Measurements from ENCODE around the gene FOXS1. TPM values are rescaled to one million over a fixed set of nuclear protein-coding genes. Genes with fewer than 3 reads are reported as not detected.

Gene FOXS1
- polyA plus RNA-seq, 1 of the 3 experiments (the other 2 are of a cell fraction): 0.99 TPM

DNA sequence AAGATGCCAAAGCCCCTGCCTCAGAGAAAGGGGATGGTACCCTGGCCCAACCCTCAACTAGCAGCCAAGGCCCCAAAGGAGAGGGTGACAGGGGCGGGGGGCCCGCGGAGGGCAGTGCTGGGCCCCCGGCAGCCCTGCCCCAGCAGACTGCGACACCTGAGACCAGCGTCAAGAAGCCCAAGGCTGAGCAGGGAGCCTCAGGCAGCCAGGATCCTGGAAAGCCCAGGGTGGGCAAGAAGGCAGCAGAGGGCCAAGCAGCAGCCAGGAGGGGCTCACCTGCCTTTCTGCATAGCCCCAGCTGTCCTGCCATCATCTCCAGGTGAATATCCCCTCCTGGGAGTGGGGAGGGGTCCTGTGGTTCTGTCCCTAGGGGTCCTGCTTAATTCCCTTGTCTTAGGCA is 25.2 kb downstream of the FOXS1 start:
- no peak overlapping the region for H3K4me3 ChIP-seq (ENCODE audit: low read depth in 2 of 2, low read length in 1 of 2)
- no peak for DNase-seq
- H3K27ac ChIP-seq (ENCODE audit: low read depth in 2 of 2, low read length in 1 of 2): no peak overlapping the region
- no peaks in the 10 kb centered on the region for H3K9me3 ChIP-seq
- no peaks in the 10 kb centered on the region for H3K79me2 ChIP-seq (ENCODE audit: insufficient read depth)
- H4K20me1 ChIP-seq (ENCODE audit: insufficient read depth): no peaks in the 10 kb centered on the region
- H3K9ac ChIP-seq: no peak overlapping the region
- ChIA-PET POLR2A (no interaction called here), CTCF (interaction anchor here (1.1 to 3.4 kb wide), 3 partner anchors 14 to 211 kb away, joined by 3 to 20 read pairs (median 6); no protein-coding TSS in a partner anchor)
- no CpG with 5 or more reads among the region's 6 CpGs for WGBS (ENCODE audit: low lambda C conversion rate)
- no peaks in the 10 kb centered on the region for H3K36me3 ChIP-seq (replicated peaks in 1 of 2; ENCODE audit: control insufficient read depth in 1 of 2, insufficient read depth in 2 of 2, low read length in 1 of 2)
- H3K9me2 ChIP-seq: no peaks in the 10 kb centered on the region
- TF ChIP-seq RAD21 (IDR thresholded peaks at IDR 0.05; ENCODE audit: low read length) (no peak), FOXJ3 (CRISPR knock-in tag; IDR thresholded peaks at IDR 0.05) (no peak), NRF1 (IDR thresholded peaks at IDR 0.05; ENCODE audit: low read depth, low read length) (no peak), MEF2A (IDR thresholded peaks at IDR 0.05; ENCODE audit: borderline replicate concordance, low read depth) (no peak), GATA2 (CRISPR knock-in tag; IDR thresholded peaks at IDR 0.05) (no peak), TAF1 (IDR thresholded peaks at IDR 0.05; ENCODE audit: borderline replicate concordance, low read depth, low read length) (no peak), MXI1 (IDR thresholded peaks at IDR 0.05; ENCODE audit: low read depth, low read length) (no peak), CHD2 (IDR thresholded peaks at IDR 0.05; ENCODE audit: low read length, partially characterized antibody) (no peak), SMC3 (IDR thresholded peaks at IDR 0.05; ENCODE audit: low read depth, low read length) (no peak), POLR2AphosphoS5 (IDR thresholded peaks at IDR 0.05; ENCODE audit: low read depth, low read length) (no peak), GABPA (IDR thresholded peaks at IDR 0.05; ENCODE audit: low read depth) (no peak)
- TF ChIP-seq, protein P1, sequence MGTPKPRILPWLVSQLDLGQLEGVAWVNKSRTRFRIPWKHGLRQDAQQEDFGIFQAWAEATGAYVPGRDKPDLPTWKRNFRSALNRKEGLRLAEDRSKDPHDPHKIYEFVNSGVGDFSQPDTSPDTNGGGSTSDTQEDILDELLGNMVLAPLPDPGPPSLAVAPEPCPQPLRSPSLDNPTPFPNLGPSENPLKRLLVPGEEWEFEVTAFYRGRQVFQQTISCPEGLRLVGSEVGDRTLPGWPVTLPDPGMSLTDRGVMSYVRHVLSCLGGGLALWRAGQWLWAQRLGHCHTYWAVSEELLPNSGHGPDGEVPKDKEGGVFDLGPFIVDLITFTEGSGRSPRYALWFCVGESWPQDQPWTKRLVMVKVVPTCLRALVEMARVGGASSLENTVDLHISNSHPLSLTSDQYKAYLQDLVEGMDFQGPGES (IDR thresholded peaks at IDR 0.05; ENCODE audit: low read depth, low read length): no peak
- peaks cover 0 to 16% of the 10 kb centered on the region in 2 experiments; a peak in 2 of 4 replicates for H3K4me1 ChIP-seq (ENCODE audit: control insufficient read depth in 1 of 2, insufficient read depth in 2 of 2, low read depth in 1 of 2, low read length in 1 of 2)
- H3K27me3 ChIP-seq (ENCODE audit: insufficient read depth): no peaks in the 10 kb centered on the region
- no peak overlapping the region for H3K4me2 ChIP-seq
- peaks cover 11% of the 10 kb centered on the region for H3F3A ChIP-seq (replicated peaks; ENCODE audit: insufficient read depth)
- no peak overlapping the region for H2AFZ ChIP-seq (ENCODE audit: low read depth)

DNA sequence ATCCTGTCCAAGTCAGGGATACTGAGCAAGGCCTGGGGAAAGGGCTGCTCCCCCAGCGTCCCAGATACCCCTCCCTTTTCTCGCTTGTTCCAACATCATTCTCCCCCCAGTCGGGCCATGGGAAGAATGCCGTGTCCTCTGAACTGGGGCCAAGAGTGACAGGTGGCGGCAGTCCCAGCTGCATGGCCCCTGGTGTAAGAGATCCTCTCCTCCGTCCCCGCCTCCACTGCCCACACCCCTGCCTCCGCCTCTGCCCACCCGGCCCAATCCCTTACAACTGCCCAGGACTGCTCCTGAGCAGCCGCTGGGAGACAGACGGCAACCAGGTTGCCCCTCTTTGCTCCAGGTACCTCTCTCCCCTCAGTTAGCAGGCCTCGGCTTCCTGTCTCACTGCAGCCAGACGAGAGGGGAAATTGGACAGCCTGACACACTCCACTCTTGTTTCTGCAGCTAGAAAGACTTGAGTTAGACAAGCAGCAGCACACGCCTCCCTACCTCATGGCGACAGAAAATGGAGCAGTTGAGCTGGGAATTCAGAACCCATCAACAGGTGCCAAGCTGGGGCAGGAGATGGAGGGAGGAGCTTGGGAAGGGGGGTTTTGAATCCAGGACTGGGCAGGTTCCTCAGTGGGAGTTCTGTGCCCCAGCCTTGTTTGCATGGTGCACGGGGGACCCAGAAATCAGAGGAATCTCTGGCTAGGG is 26.2 kb downstream of the FOXS1 start, which contains the start of gene MYLK2:
Gene MYLK2 (plus strand): TSS at position 274 of the 702 bp plus-strand sequence. CDS start 225 bp downstream, at position 499.
- Histone ChIP-seq H3K9me3 (no peaks in the 10 kb centered on the region), H3K27ac (ENCODE audit: low read depth in 2 of 2, low read length in 1 of 2) (no peak within 1 kb of the TSS), H3K27me3 (ENCODE audit: insufficient read depth) (no peaks in the 10 kb centered on the region), H3K36me3 (replicated peaks in 1 of 2; ENCODE audit: control insufficient read depth in 1 of 2, insufficient read depth in 2 of 2, low read length in 1 of 2) (no peaks in the 10 kb centered on the region), H3K9ac (no peak within 1 kb of the TSS), H3K4me3 (ENCODE audit: low read depth in 2 of 2, low read length in 1 of 2) (no peak within 1 kb of the TSS), H3F3A (replicated peaks; ENCODE audit: insufficient read depth) (peaks cover 11% of the 10 kb centered on the region), H4K20me1 (ENCODE audit: insufficient read depth) (no peaks in the 10 kb centered on the region), H2AFZ (ENCODE audit: low read depth) (no peak within 1 kb of the TSS), H3K9me2 (no peaks in the 10 kb centered on the region), H3K4me1 (ENCODE audit: control insufficient read depth in 1 of 2, insufficient read depth in 2 of 2, low read depth in 1 of 2, low read length in 1 of 2) (peaks cover 0 to 19% of the 10 kb centered on the region in 2 experiments; a peak in 2 of 4 replicates), H3K79me2 (ENCODE audit: insufficient read depth) (no peaks in the 10 kb centered on the region), H3K4me2 (no peak within 1 kb of the TSS)
- no peak for DNase-seq
- CTCF ChIA-PET: interaction anchor here (1.1 to 3.4 kb wide), 5 partner anchors 15 to 212 kb away, joined by 3 to 20 read pairs (median 6); partner anchors contain the start of gene PDRG1
- TF ChIP-seq MEF2A (IDR thresholded peaks at IDR 0.05; ENCODE audit: borderline replicate concordance, low read depth) (no peak), FOSL2 (IDR thresholded peaks at IDR 0.05; ENCODE audit: borderline replicate concordance, low read depth) (no peak), RCOR1 (IDR thresholded peaks at IDR 0.05; ENCODE audit: low read length) (no peak), FOXJ3 (CRISPR knock-in tag; IDR thresholded peaks at IDR 0.05) (no peak), TAF1 (IDR thresholded peaks at IDR 0.05; ENCODE audit: borderline replicate concordance, low read depth, low read length) (no peak), JUND (IDR thresholded peaks at IDR 0.05) (no peak), FOXM1 (IDR thresholded peaks at IDR 0.05; ENCODE audit: low read depth) (no peak), MXI1 (IDR thresholded peaks at IDR 0.05; ENCODE audit: low read depth, low read length) (no peak), GATA2 (CRISPR knock-in tag; IDR thresholded peaks at IDR 0.05) (no peak)
- TF ChIP-seq, protein P2, sequence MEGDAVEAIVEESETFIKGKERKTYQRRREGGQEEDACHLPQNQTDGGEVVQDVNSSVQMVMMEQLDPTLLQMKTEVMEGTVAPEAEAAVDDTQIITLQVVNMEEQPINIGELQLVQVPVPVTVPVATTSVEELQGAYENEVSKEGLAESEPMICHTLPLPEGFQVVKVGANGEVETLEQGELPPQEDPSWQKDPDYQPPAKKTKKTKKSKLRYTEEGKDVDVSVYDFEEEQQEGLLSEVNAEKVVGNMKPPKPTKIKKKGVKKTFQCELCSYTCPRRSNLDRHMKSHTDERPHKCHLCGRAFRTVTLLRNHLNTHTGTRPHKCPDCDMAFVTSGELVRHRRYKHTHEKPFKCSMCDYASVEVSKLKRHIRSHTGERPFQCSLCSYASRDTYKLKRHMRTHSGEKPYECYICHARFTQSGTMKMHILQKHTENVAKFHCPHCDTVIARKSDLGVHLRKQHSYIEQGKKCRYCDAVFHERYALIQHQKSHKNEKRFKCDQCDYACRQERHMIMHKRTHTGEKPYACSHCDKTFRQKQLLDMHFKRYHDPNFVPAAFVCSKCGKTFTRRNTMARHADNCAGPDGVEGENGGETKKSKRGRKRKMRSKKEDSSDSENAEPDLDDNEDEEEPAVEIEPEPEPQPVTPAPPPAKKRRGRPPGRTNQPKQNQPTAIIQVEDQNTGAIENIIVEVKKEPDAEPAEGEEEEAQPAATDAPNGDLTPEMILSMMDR (IDR thresholded peaks at IDR 0.05): no peak
- TF ChIP-seq, protein P3, sequence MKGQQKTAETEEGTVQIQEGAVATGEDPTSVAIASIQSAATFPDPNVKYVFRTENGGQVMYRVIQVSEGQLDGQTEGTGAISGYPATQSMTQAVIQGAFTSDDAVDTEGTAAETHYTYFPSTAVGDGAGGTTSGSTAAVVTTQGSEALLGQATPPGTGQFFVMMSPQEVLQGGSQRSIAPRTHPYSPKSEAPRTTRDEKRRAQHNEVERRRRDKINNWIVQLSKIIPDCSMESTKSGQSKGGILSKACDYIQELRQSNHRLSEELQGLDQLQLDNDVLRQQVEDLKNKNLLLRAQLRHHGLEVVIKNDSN (IDR thresholded peaks at IDR 0.05; ENCODE audit: borderline replicate concordance, low read depth): no peak
- TF ChIP-seq, protein P4, sequence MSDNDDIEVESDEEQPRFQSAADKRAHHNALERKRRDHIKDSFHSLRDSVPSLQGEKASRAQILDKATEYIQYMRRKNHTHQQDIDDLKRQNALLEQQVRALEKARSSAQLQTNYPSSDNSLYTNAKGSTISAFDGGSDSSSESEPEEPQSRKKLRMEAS (IDR thresholded peaks at IDR 0.05; ENCODE audit: low read depth): no peak
- POLR2A ChIA-PET: no interaction called here
- WGBS (ENCODE audit: low lambda C conversion rate): 89% methylated on average over 16 of the region's 16 CpGs
